Hepatocyte (in vitro differentiated cells): Measurements from ENCODE around the gene OTOGL. TPM values are rescaled to one million over a fixed set of nuclear protein-coding genes. Genes with fewer than 3 reads are reported as not detected.
A peak's percentile ranks its signal among the peaks of the same experiment; 100 is the strongest.
"Not testable (repeated sequence)": the region's sequence is repeated elsewhere in the genome, so short reads cannot be mapped to it uniquely, and the experiment has no call there.

Experiments
- DNase-seq: peaks from one replicate; pipeline ENCODE4 v3.0.0-alpha.2; 2016; ENCODE audit warnings: low spot score
- H2AFZ ChIP-seq: fragments of 200-600 bp; sonication (generic); 2 replicates; pipeline ENCODE4 v1.6.0; 2016; ENCODE audit warnings: antibody characterized with exemption, mild to moderate bottlenecking
- H3K27ac ChIP-seq: fragments of 200-600 bp; sonication (generic); 2 replicates; pipeline ENCODE4 v1.5.1; 2016; ENCODE audit warnings: mild to moderate bottlenecking
- H3K27me3 ChIP-seq: fragments of 200-600 bp; sonication (generic); 2 replicates; pipeline ENCODE4 v1.6.1; 2016
- H3K36me3 ChIP-seq: fragments of 200-600 bp; sonication (generic); replicated peaks from 2 replicates; pipeline ENCODE4 v1.5.1; 2016; ENCODE audit warnings: low read depth; ENCODE audit not compliant: insufficient read depth
- H3K4me1 ChIP-seq: fragments of 200-600 bp; sonication (generic); 2 replicates; pipeline ENCODE4 v1.5.1; 2016; ENCODE audit warnings: mild to moderate bottlenecking, moderate library complexity; ENCODE audit not compliant: insufficient read depth
- H3K4me2 ChIP-seq: fragments of 200-600 bp; sonication (generic); 2 replicates; pipeline ENCODE4 v1.6.0; 2016
- H3K4me3 ChIP-seq: fragments of 200-600 bp; sonication (generic); 2 replicates; pipeline ENCODE4 v1.5.1; 2016; ENCODE audit warnings: mild to moderate bottlenecking
- H3K79me2 ChIP-seq: fragments of 200-600 bp; sonication (generic); 2 replicates; pipeline ENCODE4 v1.6.0; 2017; ENCODE audit warnings: mild to moderate bottlenecking
- H3K9me2 ChIP-seq: fragments of 200-600 bp; sonication (generic); replicated peaks from 2 replicates; pipeline ENCODE4 v1.6.0; 2017; ENCODE audit warnings: mild to moderate bottlenecking; ENCODE audit not compliant: insufficient read depth
- H3K9me3 ChIP-seq: fragments of 200-600 bp; sonication (generic); 2 replicates; pipeline ENCODE4 v1.5.1; 2016; ENCODE audit warnings: low read depth, mild to moderate bottlenecking
- H4K20me1 ChIP-seq: fragments of 200-600 bp; sonication (generic); 2 replicates; pipeline ENCODE4 v1.6.0; 2016; ENCODE audit warnings: mild to moderate bottlenecking; ENCODE audit not compliant: insufficient read depth, poor library complexity, severe bottlenecking
- CTCF ChIP-seq: fragments of 200-600 bp; sonication (generic); IDR thresholded peaks from 2 replicates; pipeline ENCODE4 v1.5.1; 2016; ENCODE audit warnings: antibody characterized with exemption, mild to moderate bottlenecking; ENCODE audit not compliant: poor library complexity
- EZH2 ChIP-seq: fragments of 200-600 bp; sonication (generic); IDR thresholded peaks from 2 replicates; pipeline ENCODE4 v1.6.1; 2016; ENCODE audit warnings: antibody characterized with exemption, mild to moderate bottlenecking, borderline replicate concordance
- EZH2phosphoT487 ChIP-seq: fragments of 200-600 bp; sonication (generic); IDR thresholded peaks from one replicate; pipeline ENCODE4 v1.6.1; 2018; ENCODE audit warnings: antibody characterized with exemption, mild to moderate bottlenecking, low read depth, moderate library complexity; ENCODE audit not compliant: unreplicated experiment, severe bottlenecking
- WGBS: methylation state at CpG from one replicate; pipeline ENCODE4 v1.1.6; 2016; ENCODE audit warnings: low lambda C conversion rate; ENCODE audit errors: missing lambda C conversion rate; 5-methylcytosine and 5-hydroxymethylcytosine counted together
- polyA plus RNA-seq: library from polyadenylated mRNA; unstranded; fragments of >200 nt; fragmentation: Nextera tagmentation; extraction: Ambion mirVana; gene quantifications from 2 replicates; pipeline ENCODE4 v1.2.1, GENCODE V29; 2016
- total RNA-seq: library from RNA; depleted of rRNA; stranded (reverse); fragments of >200 nt; gene quantifications from 2 replicates; pipeline ENCODE4 v1.2.3, GENCODE V29; 2014

OTOGL gene
- total and polyA plus RNA-seq, 2 experiments from 2014 or later = 0.33 TPM; not detected in 1

- H4K20me1 ChIP-seq = no peaks in the 10 kb centered on the region
- no peak for DNase-seq
- no peaks in the 10 kb centered on the region for H3K9me3 ChIP-seq
- no peaks in the 10 kb centered on the region for H3K4me1 ChIP-seq
- no peaks in the 10 kb centered on the region for H3K79me2 ChIP-seq
- H3K36me3 ChIP-seq = no peaks in the 10 kb centered on the region
- H2AFZ ChIP-seq = no peak overlapping the region
- H3K27ac ChIP-seq = no peak overlapping the region
- no peak for TF ChIP-seq EZH2phosphoT487
- no peak for TF ChIP-seq CTCF
- no peak for TF ChIP-seq EZH2
- no peak overlapping the region for H3K4me2 ChIP-seq
- no peak overlapping the region for H3K4me3 ChIP-seq
- no peaks in the 10 kb centered on the region for H3K27me3 ChIP-seq
- no peaks in the 10 kb centered on the region for H3K9me2 ChIP-seq
- 88% methylated on average over 5 of the region's 5 CpGs for WGBS
These were observed 142.4 kb downstream of the OTOGL start for GRCh38 chr12:80241576-80242273.

- Histone ChIP-seq H3K4me3 (no peak overlapping the region), H3K9me2 (no peaks in the 10 kb centered on the region), H3K36me3 (no peaks in the 10 kb centered on the region), H3K79me2 (no peaks in the 10 kb centered on the region), H3K27me3 (no peaks in the 10 kb centered on the region), H3K4me2 (no peak overlapping the region), H2AFZ (no peak overlapping the region), H3K4me1 (no peaks in the 10 kb centered on the region), H4K20me1 (no peaks in the 10 kb centered on the region), H3K27ac (no peak overlapping the region), H3K9me3 (no peaks in the 10 kb centered on the region)
- no peak for DNase-seq
- TF ChIP-seq CTCF = no peak
- no peak for TF ChIP-seq EZH2phosphoT487
- TF ChIP-seq EZH2 = no peak
- 57% methylated on average over 1 of the region's 1 CpG for WGBS
These were observed 143.0 kb downstream of the OTOGL start for GRCh38 chr12:80242321-80242720.

GRCh38 chr12:80249581-80249980 is 150.2 kb downstream of the OTOGL start:
- not testable (repeated sequence) for H3K9me3 ChIP-seq, H3K36me3 ChIP-seq, H3K4me1 ChIP-seq, H3K4me3 ChIP-seq, H3K27me3 ChIP-seq, H4K20me1 ChIP-seq, DNase-seq, H3K27ac ChIP-seq, H3K9me2 ChIP-seq, H2AFZ ChIP-seq, H3K79me2 ChIP-seq
- 46% methylated on average over 20 of the region's 20 CpGs for WGBS
- peak overlapping the region; percentile 41 for H3K4me2 ChIP-seq

- H3K36me3 ChIP-seq = no peaks in the 10 kb centered on the region
- no peak overlapping the region for H3K4me2 ChIP-seq
- H3K79me2 ChIP-seq = no peaks in the 10 kb centered on the region
- H4K20me1 ChIP-seq = no peaks in the 10 kb centered on the region
- no peaks in the 10 kb centered on the region for H3K4me1 ChIP-seq
- no peaks in the 10 kb centered on the region for H3K27me3 ChIP-seq
- WGBS = 55% methylated on average over 2 of the region's 2 CpGs
- no peak overlapping the region for H3K4me3 ChIP-seq
- no peak for TF ChIP-seq EZH2
- no peak for TF ChIP-seq CTCF
- peak; percentile 76 for TF ChIP-seq EZH2phosphoT487
- H2AFZ ChIP-seq = no peak overlapping the region
- H3K9me2 ChIP-seq = no peaks in the 10 kb centered on the region
- H3K9me3 ChIP-seq = no peaks in the 10 kb centered on the region
- no peak overlapping the region for H3K27ac ChIP-seq
- DNase-seq = no peak
These were observed 158.6 kb downstream of the OTOGL start for GRCh38 chr12:80257920-80258319.
